Glutamatergic neuron (in vitro differentiated cells): ENCODE measurements around the gene SEC24C. TPM values are rescaled to one million over a fixed set of nuclear protein-coding genes. Genes with fewer than 3 reads are reported as not detected.
"Not testable (repeated sequence)": the region's sequence is repeated elsewhere in the genome, so short reads cannot be mapped to it uniquely, and the experiment has no call there.

ENCODE experiments used
- DNase-seq: peaks from one replicate; pipeline ENCODE4 v3.0.0; 2022
- H3K27ac Mint-ChIP-seq: one replicate; pipeline ENCODE4 v1.8.0; 2020; ENCODE audit warnings: mild to moderate bottlenecking, mixed read lengths, inconsistent platforms; ENCODE audit not compliant: unreplicated experiment
- H3K27me3 Mint-ChIP-seq: one replicate; pipeline ENCODE4 v1.8.0; 2020; ENCODE audit warnings: mild to moderate bottlenecking, moderate library complexity, mixed read lengths, inconsistent platforms; ENCODE audit not compliant: unreplicated experiment
- H3K36me3 Mint-ChIP-seq: one replicate; pipeline ENCODE4 v1.8.0; 2020; ENCODE audit warnings: mild to moderate bottlenecking, mixed read lengths, inconsistent platforms; ENCODE audit not compliant: unreplicated experiment
- H3K4me1 Mint-ChIP-seq: one replicate; pipeline ENCODE4 v1.8.0; 2020; ENCODE audit warnings: mild to moderate bottlenecking, low read depth, mixed read lengths, inconsistent platforms; ENCODE audit not compliant: unreplicated experiment
- H3K4me3 Mint-ChIP-seq: one replicate; pipeline ENCODE4 v1.8.0; 2020; ENCODE audit warnings: mild to moderate bottlenecking, mixed read lengths, inconsistent platforms; ENCODE audit not compliant: unreplicated experiment
- H3K9me3 Mint-ChIP-seq: one replicate; pipeline ENCODE4 v1.8.0; 2020; ENCODE audit warnings: mild to moderate bottlenecking, moderate library complexity, mixed read lengths, inconsistent platforms; ENCODE audit not compliant: unreplicated experiment
- total RNA-seq: library from RNA; stranded (reverse); fragmentation: NEBNext Ultra II Directional; extraction: Animal tissue kit (Norgen Biotek cat#: 25700); gene quantifications from one replicate; pipeline ENCODE4 v1.2.1, GENCODE V29; 2021; ENCODE audit not compliant: unreplicated experiment
- TF ChIP-seq, protein P1 (sequence below): fragments of 200-600 bp; sonication (generic); IDR thresholded peaks from one replicate; pipeline ENCODE4 v1.5.0; 2021; ENCODE audit not compliant: partially characterized antibody, unreplicated experiment

The SEC24C gene
- total RNA-seq, 1 donor from 2014 or later, result 91.1 TPM

DNA sequence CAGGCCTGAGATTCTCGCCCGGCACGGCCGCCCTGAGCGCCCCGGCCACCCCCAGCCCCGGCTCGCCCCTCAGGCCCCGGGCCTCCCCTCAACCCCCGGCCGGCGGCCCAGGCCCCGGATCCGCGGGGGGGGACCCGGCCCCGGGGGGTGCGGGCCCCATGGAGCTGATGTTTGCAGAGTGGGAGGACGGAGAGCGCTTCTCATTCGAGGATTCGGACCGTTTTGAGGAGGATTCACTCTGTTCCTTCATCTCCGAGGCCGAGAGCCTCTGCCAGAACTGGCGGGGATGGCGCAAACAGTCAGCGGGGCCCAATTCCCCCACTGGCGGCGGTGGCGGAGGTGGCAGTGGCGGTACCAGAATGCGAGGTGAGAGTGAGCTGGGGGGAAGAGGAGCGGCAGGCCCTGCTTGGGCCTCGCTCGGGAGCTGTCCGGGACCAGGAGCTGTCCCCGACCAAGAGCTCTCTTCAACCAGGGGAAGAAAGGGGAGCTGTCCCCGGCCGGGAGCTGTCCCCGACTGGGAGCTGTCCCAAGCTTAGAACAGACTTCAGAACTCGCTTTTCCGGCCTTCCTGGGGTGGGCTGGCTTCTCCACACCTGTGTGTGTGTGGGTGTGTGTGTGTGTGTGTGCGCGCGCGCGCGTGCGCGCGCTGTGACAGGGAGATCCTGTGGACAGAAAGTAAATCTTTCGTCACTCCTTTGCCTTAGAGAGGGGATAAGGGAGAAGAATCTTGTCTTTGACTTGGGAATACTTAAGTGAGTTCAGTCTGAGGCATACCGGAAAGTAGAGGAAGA, 41.7 kb downstream of the SEC24C start:
- no peaks in the 10 kb centered on the region for H3K36me3 Mint-ChIP-seq
- TF ChIP-seq, protein P1, sequence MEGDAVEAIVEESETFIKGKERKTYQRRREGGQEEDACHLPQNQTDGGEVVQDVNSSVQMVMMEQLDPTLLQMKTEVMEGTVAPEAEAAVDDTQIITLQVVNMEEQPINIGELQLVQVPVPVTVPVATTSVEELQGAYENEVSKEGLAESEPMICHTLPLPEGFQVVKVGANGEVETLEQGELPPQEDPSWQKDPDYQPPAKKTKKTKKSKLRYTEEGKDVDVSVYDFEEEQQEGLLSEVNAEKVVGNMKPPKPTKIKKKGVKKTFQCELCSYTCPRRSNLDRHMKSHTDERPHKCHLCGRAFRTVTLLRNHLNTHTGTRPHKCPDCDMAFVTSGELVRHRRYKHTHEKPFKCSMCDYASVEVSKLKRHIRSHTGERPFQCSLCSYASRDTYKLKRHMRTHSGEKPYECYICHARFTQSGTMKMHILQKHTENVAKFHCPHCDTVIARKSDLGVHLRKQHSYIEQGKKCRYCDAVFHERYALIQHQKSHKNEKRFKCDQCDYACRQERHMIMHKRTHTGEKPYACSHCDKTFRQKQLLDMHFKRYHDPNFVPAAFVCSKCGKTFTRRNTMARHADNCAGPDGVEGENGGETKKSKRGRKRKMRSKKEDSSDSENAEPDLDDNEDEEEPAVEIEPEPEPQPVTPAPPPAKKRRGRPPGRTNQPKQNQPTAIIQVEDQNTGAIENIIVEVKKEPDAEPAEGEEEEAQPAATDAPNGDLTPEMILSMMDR, result no peak
- H3K4me1 Mint-ChIP-seq, result peaks cover 19% of the 10 kb centered on the region
- H3K9me3 Mint-ChIP-seq, result peaks cover 5% of the 10 kb centered on the region
- peaks cover 5% of the 10 kb centered on the region for H3K27me3 Mint-ChIP-seq
- peak overlapping the region; percentile 57 for H3K27ac Mint-ChIP-seq
- H3K4me3 Mint-ChIP-seq, result peak overlapping the region; percentile 96
- peak; percentile 30 for DNase-seq

DNA sequence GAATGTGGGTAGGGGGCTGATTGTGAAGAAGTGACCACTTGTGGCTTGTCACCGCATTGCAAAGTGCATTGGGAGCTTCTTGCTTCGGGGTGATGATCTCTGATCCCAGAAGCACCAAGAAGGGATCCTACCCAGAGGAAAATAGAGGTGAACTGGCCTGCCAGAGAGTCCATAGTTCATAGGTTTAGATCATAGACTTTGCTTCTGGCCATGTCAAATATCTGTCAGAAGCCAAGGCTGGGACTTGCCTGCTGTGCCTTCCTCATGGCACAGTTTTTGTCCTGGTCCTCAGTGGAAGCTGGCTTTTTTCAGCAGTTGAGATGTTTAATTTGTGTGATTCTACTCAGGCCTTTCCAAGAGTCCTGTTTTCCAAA, 42.3 kb downstream of the SEC24C start:
- TF ChIP-seq, protein P1, result no peak
- Mint-ChIP-seq H3K27ac (peak overlapping the region; percentile 57), H3K27me3 (peaks cover 5% of the 10 kb centered on the region), H3K9me3 (peaks cover 5% of the 10 kb centered on the region), H3K4me1 (peaks cover 19% of the 10 kb centered on the region), H3K4me3 (peak overlapping the region; percentile 92), H3K36me3 (no peaks in the 10 kb centered on the region)
- DNase-seq, result no peak

DNA sequence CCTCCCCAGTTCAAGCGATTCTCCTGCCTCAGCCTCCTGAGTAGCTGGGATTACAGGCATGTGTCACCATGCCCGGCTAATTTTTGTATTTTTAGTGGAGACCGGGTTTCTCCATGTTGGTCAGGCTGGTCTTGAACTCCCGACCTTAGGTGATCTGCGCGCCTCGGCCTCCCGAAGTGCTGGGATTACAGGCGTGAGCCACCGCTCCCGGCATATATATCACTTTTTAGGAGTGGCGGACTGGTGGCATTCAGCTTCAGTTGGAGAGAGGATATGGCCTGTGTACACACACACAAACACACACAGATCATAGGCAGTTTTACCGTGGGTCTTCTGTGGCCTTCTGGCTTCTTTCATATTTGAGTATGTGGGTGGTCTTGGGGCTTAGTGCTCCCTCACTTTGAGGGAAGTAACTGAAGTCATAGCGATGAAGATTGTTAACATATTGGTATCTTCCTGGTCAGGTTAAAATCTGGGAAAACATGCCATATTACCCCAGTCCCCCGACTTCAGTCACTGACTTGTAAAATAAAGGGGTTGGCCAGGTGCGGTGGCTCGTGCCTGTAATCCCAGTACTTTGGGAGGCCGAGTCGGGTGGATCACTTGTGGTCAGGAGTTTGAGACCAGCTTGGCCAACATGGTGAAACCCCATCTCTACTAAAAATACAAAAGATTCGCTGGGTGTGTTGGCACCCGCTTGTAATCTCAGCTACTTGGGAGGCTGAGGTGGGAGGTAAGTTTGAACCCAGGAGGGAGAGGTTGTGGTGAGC, 43.0 kb downstream of the SEC24C start:
- Mint-ChIP-seq H3K4me3 (peak overlapping the region; percentile 52), H3K4me1 (peaks cover 19% of the 10 kb centered on the region)
- not testable (repeated sequence) for H3K27me3 Mint-ChIP-seq, H3K36me3 Mint-ChIP-seq, DNase-seq, H3K27ac Mint-ChIP-seq, H3K9me3 Mint-ChIP-seq

DNA sequence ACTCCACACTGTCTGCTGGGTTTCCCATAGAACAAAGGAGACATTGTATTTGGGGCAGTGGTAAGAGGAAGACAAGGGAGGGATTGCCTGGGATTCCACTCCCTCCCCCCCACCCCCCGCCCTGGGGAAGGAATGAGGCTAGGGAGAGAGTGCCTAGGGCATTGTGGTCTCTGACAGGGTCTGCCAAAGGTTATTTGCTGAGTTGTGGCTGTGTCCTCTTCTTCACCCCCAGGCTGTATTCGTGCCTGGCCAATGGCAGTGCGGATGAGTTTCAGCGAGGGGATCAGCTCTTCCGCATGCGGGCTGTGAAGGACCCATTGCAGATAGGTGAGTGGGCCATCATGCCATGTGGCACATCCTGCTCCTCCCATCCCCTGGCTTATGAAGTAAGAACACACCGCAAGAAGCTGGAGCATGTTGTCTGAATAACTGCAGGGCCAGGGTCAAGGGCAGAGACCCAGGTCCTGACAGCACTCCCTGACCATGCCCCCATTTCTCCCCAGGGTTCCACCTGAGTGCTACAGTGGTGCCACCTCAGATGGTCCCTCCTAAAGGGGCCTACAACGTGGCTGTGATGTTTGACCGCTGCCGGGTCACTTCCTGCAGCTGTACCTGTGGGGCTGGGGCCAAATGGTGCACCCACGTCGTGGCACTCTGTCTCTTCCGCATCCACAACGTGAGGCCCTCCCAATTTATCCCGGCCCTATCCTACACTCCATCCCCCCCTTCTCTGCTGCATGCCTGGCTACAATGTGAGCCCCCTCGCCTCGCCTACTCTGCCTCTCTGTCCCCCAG, 44.9 kb downstream of the SEC24C start:
- H3K27ac Mint-ChIP-seq, result no peak overlapping the region
- H3K4me3 Mint-ChIP-seq, result no peak overlapping the region
- DNase-seq, result no peak
- TF ChIP-seq, protein P1, result no peak
- H3K9me3 Mint-ChIP-seq, result peaks cover 3% of the 10 kb centered on the region
- peaks cover 7% of the 10 kb centered on the region for H3K27me3 Mint-ChIP-seq
- peaks cover 11% of the 10 kb centered on the region for H3K4me1 Mint-ChIP-seq
- H3K36me3 Mint-ChIP-seq, result no peaks in the 10 kb centered on the region

DNA sequence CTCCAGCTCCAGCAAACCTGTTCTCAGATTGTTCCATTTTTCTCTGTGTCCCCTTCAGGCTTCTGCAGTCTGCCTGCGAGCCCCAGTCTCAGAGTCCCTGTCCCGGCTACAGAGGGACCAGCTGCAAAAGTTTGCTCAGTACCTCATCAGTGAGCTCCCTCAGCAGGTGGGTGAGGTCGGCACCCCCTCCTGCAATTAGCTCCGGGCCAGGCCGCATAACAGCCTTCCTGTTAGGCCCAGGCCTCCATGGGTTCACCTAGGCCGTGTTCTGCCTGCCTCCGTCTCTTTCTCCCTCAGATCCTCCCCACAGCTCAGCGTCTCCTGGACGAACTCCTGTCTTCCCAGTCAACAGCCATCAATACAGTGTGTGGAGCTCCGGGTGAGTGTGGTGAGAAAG, 45.5 kb downstream of the SEC24C start:
- peaks cover 11% of the 10 kb centered on the region for H3K4me1 Mint-ChIP-seq

More for the DNA sequence above, 45.5 kb downstream of the SEC24C start:
- H3K27me3 Mint-ChIP-seq, result peaks cover 7% of the 10 kb centered on the region
- TF ChIP-seq, protein P1, result no peak
- H3K36me3 Mint-ChIP-seq, result no peaks in the 10 kb centered on the region
- DNase-seq, result no peak
- H3K9me3 Mint-ChIP-seq, result peaks cover 3% of the 10 kb centered on the region
- H3K4me3 Mint-ChIP-seq, result no peak overlapping the region
- H3K27ac Mint-ChIP-seq, result no peak overlapping the region
